Limb (tissue), 2 donors: ENCODE data around the gene ALOXE3.

Source experiments
- DNase-seq, 2 donors: peaks; one replicate each; pipeline ENCODE4 v3.0.0-alpha.2; 2016; ENCODE audit errors: extremely low spot score in 2 of 2

Gene ALOXE3

DNA sequence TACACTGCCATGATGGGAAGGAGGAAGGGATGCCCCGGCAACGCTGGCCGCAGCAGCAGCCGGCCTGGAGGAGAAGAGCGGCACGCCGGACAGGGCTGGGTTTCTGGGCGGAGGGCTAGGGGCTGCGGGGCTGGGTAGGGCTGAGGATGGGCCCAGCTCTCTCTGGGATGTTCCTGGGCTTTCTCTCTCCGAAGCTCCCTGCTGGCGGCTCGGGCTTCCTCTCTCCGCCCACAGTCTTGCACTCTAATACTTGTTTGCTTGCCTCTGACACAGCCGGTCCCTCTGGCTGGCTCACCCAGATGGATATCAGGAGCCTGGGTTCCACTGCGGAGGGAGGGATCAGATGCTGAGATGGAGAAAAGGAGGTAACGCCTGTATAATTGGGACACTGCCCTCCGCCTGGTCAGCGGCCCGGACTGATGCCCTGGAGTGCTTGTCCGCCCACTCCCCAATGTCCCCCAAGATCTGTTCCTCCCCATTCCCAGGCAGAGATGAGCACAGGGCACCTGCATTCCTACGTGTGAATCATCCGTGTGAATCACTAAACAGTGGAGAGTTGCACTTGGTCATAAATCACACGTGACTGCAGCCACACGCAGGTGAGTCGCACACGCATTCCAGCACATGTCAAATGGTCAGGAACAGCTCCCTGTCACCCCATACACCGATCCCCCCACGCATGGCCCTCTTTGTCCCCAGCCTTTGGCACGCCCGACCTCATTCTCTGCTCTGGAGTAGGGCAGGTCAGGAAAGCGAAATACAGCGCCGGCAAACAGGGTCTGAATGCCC is at the start of gene ALOXE3:
TSS of gene ALOXE3 (minus strand) at position 535 of the 789 bp plus-strand sequence. CDS start at position 11, 524 bp downstream.
- peak in 1 of 2 donors; percentile 53 for DNase-seq

DNA sequence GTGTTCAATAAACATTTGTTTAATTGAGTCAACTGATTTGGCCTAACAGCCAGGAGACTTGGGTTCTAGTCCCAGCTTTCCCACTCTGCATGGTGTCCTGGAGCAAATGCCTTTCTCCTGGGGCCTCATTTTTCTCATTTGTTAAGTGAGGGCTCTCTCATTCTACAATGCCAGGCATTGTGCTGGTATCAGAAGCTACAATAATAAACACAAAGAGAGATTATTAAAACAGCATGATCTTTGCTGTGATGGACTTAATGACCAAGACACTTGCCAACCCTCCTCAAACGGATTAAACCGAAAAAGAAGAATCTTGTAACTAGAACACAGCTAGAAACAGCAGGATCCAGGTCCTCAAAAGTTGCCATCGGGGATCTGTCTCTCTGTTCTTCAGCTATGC is 49.2 kb upstream of the ALOXE3 start:
- DNase-seq = no peak

DNA sequence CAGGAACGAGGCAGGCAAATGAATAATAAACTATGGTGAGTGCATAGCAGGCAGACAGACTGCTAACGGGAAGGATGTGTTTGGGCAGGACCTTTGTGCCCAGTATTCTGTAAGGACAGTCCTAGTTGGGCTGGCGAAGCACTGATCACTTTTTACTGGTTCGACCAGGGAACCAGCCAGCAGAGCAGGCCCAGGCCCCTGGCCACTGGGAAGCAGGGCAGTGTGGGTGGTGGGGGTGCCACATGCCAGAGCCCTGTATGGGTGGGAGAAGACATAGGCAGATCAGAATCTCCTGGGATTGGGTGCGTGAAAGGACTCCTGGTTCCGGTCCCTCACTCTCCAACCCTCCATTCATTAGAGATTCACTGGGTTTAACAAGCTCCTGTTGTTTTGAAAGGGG is 48.4 kb upstream of the ALOXE3 start:
- no peak for DNase-seq

DNA sequence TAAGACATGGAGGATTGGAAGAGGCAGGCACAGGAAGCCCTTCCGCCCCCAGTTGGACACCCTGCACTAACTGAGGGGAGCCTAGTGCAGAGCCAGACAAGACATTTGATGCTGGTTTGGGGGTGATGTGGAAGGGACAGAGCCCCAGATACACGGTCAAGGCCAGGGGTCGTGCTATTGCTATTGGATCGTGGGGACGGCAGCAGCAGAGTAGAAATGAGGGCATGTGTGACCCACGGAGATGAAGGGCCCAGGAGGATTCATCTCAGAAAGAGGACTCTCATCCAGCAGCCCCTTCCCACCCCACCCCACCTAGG is 46.5 kb upstream of the ALOXE3 start:
- DNase-seq = no peak

DNA sequence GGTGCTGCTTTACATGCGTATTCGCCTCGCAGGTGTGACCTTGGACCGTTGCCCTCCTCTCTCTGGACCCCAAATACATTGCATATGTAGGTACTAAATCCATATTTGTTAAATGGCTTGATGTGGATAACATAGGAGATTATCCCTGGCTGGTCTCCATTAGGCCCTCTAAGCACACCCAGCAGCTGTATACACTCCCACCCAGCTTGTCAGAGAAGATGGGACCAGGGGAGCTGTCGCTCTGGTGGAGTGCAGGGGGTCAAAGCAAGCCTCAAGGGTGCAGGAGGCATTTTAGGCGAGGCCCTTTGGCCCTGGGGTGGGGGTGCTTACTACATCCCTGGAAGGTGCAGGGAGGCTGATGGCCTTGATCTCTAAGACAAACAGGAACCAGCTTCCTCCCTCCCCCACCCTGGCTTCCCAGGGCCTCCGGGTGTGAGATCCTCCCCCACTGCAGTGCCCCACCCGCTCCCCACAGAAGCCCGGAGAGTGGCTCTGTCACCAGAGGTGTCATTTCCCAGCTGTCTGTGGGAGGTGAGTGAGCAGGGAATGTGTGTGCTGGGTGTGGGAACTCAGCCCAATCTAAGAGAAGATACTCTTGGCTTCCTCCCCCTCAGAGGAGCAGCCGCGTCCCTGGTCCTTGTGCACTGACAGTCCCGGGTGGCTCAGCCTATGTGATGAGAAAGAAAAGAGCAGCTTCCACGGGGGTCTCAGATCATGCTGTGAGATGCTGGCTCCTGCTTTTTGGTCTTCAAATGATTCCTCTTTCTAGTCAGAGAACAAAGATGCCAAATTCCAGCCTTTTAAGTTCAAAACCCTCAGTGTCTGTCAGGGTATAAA is 45.9 kb upstream of the ALOXE3 start:
- peak; percentile 27 to 56 for DNase-seq

DNA sequence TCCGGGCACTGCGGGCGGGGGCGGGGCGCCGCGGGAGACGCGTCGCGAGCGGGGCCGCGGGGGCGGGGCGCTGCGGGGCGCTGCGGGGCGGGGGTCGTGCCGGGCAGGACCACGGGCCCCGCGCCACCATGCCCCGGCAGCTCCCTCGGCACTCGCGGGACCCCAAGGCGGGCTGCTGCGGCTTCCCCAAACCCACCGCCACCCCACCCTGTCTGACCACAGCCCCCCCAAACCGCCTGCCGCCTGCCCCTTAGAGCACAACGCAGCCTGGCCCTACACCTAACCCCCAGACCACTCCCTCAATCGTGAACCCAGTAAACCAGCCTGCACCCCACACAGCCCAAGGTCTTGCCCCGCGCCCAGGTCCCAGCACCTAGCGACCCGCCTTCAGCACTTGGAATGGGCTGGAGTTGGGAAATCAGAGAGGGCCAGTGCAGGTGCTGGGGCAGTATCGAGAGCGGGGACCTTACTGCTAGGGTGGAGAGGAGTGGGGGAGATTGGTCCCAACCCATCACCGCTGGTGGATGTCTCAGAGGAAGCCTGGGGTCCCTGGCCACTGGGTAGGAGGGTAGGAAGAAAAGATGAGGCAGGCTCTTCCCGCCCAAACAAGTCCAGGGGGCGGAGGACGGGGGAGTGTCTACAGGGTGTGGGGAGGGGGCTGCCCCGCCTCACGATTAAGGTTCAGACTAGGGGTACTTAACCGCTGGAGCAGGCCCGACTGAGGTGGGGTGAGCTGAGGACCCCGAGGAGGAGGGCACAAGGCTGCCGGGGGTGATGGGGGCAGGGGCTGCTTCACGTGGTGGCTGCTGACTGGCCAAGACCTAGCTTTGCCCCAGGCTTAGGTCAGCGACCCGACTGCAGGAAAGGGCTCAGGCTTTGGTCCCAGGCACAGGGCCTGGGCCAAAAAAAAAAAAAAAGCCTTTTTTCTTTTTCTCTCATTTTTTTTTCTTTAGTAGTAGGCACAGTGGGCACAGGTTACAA is 45.0 kb upstream of the ALOXE3 start:
- peak; percentile 24 to 93 for DNase-seq

DNA sequence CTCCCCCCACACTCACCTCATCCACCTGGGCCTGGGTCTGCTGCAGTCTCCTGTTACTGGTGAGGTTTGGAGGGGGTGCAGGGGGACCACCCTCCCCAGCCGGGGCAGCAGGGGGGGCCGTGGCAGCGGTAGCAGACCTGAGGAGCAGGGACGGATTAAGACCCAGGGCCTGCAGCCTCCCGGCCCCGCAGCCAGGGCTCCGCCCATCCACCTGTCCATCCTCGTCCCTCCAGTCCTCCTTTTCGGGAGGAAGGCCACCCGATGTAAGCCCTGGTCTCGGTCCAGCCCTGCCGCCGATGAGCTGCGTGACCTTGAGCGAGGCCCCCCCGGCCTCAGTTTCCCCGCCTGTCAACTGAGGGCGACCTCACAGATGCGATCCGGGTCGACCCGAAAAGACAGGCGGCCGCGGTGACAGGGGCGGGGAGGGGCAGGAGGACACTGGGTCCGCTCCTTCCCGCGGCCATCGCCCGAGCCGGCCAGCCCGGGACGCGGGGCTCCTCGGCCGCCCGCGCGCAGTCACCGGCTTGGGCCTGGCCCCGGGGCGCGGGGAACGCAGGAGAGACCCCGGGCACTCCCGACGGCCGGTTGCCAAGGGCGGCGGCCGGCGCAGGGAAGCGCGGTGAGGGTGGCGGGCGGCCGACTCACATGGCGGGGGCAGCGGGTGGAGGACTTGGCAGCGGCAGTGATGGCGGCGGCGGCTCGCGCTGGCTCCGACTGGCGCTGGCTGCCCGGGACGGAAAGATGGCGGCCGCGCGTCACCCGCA is 44.1 kb upstream of the ALOXE3 start, which contains the start of gene VAMP2:
TSS of gene VAMP2 (minus strand) at position 716 of the 764 bp plus-strand sequence. CDS start at position 647, 69 bp downstream.
- peak; percentile 66 to 73 for DNase-seq

DNA sequence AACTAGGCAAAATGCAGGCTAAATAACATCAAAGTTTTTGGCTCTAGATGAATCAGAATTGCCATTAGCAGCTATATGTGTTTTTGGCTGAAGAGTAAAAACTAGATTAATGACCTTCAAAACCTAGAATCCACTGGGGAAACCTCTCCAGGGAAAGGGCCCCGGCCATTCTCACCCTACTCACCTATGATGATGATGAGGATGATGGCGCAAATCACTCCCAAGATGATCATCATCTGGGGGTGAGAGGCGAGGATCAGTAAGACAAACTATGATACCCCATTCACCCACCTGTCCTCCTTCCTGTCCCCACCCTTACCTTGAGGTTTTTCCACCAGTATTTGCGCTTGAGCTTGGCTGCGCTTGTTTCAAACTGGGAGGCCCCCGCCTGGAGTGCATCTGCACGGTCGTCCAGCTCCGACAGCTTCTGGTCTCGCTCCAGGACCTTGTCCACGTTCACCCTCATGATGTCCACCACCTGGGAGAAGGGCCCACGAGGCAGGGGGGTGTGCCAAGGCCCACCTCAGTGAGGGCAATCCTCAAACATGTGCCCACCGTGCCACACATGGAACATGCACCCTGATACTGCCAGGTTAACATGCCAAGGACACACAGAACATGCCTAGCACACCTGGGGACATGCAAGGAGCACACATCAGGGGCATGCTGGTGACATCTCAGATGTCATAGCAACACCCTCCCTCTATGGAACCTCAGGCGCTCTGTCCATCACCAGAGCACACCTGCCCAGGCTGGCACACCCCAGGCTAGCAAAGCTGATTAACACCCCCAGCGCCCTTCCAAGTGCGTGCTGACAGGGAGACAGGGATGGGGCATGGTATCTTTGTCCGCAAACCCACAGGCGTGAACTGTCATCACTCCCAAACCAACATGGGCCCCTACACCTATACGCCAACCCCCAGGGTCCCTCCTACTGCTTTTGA is 43.2 kb upstream of the ALOXE3 start:
- DNase-seq = peak in 1 of 2 donors; percentile 31

DNA sequence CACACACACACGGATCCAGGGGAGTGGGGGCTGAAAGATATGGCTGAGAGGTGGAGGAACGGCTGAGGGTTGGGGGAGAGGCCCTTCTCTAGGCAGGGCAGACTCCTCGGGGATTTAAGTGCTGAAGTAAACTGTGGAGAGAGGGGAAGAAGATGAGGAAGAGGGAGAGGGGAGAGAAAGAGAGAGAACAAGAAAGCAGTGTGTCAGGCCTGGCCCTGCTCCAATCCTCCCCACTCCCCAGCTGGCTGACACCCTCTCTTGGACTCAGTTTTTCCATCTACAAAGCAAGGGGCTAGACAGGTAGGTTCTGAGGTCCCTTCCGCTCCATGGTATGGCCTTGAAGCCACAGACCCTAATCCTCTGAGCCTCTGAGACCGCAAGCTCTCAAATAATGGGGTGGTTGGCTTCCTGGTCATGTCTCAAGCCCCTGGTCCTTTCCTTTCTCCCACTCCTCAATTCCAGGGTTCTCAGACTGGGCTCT is 42.5 kb upstream of the ALOXE3 start:
- DNase-seq = no peak

DNA sequence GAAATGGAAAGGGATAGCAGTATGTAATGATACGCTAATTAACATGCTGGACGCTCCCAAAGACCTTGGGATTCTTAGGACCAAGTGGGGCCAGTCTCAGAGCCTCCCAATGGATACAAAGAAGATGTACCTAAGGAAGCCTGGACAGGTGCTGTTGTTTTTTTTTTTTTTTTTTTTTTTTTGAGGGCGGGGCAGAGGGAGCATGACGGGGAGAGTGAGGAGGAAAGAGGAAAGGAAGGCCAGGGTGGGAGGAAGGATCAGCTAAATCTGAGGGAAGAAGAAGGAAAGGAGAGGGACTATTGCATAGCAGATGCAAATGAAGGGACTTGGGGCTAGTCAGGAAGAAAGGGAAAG is 41.9 kb upstream of the ALOXE3 start:
- DNase-seq = no peak

DNA sequence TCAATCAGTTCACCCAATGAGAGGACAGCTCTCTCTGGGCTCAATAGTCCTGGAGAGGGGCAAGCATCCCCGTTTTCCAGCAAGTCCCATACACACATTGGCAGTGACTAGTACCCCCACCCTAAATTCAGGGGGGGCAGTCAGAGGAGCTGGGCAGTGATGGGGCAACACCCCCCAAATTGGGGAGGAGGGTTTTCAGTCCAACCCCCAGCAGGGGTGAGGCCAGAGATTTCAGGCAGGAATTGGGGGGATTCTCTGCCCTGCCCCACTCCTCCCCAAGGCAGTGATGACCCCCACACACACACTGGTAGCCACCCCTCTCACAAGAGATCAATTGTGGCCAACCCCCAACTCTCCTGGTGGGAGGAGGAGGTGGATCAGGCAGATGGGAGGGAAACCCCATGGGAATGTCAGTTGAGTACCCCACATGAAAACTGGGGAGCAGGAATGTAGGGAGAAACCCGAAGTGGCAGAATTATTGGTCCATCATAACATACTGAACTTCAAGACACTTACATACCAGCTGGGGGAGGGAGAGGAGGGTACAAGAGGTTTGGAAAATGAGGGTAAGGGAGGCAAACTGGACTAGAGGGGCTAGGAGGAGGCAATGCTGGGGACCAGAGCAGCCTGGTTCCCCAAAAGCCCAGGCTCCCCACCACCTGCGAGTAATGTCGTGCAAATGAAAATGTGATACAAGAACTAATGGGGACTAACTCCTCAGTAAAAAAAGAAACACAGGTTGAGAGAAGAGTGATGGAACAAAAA is 41.3 kb upstream of the ALOXE3 start:
- no peak for DNase-seq

DNA sequence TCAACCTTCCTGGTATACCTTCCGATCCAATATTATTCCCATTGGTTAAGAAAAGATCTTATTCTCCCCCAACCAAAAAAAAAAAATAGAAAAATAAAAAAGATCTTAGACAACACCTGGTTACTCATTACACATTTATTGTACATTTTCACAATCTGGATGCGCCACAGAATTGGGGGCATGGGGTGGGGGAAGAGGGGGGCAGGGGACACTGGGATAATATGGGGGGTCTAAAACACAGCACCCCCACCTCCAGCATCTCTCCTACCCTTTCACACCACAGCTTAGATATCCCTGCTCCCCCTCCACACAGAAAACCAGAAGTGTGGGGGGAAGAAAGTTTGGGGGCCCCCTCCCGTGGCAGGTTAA is 40.7 kb upstream of the ALOXE3 start:
- no peak for DNase-seq

DNA sequence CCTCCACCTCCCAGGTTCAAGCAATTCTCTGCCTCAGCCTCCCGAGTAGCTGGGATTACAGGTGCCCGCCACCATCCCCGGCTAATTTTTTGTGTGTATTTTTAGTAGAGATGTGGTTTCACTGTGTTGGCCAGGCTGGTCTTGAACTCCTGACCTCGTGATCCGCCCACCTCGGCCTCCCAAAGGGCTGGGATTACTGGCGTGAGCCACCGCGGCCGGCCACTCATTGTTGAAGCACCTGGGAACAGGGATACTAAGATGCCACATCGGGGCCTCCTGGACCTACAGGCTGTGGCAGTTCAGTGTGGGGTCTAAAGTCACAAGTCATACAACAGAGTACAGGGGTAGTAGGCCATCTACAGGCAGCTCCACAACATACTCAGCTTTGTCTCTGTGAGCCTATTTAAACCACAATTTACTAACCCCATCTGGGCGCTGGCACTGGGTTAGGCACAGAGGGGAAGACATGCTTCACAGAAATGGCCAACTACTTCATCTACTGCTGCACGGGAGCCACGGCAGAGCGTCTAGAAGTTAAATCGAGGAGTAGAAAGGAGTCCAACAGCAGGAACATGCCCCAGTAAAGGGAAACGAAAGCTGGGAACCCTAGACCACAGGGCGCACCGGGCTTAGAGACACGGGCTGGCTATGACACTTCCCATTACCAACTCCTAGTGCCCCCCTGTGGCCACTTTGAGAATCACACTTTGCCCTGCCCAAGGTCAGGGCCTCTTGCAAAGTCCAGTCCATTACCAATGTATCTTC is 40.1 kb upstream of the ALOXE3 start:
- peak; percentile 85 to 90 for DNase-seq

DNA sequence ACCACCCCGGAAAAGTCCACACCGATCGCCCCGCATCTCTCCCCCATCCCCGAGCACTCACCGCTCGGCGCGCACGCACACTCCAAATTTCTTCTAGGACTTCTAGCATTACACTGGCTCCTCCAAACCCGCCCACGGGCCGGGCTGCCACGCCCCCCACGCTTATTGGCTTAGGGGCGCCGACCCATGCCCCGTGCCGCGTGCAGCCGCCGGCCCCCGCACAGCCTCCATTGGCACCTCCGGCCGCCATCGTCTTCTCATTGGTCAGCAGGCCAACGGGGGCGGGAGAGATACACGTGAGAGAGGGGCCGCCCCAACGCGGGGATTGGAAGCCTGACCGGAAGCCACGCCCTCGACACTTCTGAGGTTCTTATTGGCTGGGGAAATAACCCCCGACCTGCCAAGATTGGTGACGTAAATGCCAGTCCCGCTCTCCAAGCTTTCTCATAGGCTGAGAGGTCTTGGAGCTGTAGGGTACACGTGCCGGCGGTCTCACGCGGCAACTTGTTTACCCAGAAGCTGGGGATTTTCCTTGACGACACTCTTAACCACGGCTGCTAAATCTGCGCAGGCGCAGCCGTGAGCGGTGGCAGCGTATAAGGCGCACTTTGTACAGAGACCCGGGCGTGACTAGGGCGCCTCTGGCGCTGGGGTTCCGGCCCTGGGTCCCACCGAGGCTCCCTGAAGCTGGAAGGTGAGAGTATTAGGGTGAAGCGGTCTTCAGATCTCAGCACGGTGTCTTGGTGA is 38.1 kb upstream of the ALOXE3 start:
- DNase-seq = peak; percentile 100

DNA sequence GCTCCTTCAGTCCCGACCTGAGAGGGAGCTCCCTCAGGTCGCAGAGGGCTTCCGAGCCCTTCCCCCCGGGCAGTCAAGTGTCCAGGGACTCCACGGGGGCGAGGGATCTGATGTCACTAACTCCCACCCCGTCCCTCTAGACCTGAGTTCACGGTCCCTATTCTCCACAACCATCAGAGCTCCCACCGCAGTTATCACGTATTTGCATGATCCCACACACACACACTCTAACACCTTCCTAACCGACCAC is 37.6 kb upstream of the ALOXE3 start:
- DNase-seq = no peak

DNA sequence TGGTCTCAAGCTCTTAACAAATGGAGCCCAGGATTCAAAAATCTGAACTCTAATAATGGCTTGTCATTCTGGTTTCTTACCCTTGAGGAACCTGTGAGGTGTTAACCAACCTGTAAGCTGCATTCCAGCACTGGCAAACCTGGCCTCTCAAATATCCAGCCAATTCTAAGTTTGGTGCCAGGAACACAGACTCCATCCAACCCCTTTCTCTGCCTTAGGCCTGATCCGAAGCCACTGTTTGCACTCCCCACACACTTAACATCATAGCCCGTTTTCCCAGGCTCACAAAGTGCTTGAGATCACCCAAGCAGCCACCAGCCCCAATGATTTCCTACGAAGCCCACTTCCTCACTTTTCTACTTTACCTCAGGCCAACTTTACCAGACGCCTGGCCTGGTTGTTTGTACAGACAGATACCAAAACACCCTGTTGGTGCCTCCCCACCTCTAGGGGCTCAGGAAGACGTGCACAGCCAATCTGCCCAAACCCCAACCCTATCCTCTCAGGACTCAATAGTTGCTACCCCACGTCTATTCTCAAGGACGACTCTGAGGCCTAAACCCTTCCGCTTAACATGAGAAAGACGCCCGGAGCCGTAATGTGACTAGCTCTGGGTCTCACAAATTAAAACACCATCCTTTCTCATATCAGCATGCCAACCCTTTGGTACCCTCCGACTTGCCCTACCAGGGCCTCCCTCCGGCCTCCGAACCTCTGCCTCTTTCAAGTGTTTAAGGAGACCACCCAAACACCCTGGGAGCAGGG is 37.1 kb upstream of the ALOXE3 start:
- DNase-seq = no peak

DNA sequence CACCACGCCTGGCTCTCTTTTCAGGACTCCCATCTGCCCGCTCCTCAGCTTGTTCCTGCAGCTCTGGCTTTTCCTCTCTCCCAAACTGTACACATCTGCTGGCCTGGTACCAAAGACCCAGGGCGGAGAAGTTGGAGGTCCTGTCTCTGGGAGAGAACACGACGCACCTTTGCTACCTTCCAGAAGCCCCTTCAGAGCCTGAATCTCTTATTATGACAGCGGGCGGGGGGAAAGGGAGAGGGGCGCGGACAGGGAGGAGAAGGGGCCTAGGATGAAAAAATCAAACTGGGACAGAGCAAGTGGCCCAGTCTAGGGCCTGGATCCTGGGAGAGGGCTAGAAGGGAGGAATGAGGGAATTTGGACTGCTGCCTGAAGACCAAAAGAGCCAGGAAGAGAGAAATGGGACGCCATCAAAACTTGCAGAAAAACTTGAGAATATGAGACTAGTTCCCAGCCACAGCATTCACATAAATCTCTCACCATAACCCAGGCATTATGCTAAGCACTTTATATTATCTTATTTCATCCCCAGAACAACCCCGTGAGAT is 36.4 kb upstream of the ALOXE3 start:
- no peak for DNase-seq
